CD4-positive, alpha-beta T cell treated with Interleukin-4 for 1 hour (primary cell): ENCODE results near the gene DHDH.
"Not testable (repeated sequence)": the region's sequence is repeated elsewhere in the genome, so short reads cannot be mapped to it uniquely, and the experiment has no call there.

Experiments
- DNase-seq, 2 donors: peaks; one replicate each; pipeline ENCODE4 v3.0.0-alpha.2; 2020 to 2022

The DHDH gene

DNA sequence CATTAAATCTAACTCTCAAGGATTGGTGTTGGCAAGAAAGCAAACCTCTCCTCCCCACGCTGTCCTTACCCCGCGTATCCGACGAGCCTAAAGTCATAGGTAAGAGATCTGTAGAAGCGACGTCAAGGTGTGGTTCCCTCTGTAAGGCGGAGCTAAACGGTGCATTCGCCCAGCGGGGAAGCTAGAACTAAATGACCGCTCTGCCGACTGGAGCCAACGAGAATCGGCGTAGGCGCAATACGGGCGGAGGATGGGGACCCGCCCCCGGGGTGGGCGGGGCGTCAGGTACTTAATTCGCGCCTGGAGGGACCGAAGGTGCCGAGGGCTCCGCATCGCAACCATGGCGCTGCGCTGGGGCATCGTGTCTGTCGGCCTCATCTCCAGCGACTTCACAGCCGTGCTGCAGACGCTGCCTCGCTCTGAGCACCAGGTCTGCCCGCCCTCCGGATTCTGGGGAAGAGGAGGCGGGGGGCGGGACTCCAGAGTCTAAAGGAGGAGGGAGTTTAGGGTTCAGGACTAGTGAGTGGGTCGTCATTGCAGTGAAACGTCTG, at the start of gene DHDH:
Gene DHDH, plus strand, starts transcription at position 318 of the 551 bp plus-strand sequence. Its CDS starts 23 bp downstream, at position 341.
- DNase-seq, result peak; percentile 91 to 93

DNA sequence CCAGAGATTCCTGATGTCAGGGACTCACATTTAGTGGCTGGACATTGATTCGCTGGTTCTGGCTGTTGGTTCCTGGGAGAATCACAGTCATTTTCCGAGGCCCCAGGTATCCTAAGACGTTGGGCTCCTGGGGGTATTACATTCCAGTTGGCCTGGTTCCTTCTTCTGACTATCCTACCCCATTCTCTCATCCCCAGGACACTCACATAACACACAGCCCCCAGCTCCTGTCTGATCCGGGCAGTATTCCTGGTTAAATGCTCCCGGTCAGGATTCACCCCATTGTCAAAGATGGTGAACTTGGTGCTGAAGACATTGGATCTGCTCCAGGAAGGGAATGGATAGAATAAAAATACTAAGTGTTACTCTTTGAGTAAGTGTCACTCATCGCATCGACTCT, 49.8 kb upstream of the DHDH start:
- no peak for DNase-seq

DNA sequence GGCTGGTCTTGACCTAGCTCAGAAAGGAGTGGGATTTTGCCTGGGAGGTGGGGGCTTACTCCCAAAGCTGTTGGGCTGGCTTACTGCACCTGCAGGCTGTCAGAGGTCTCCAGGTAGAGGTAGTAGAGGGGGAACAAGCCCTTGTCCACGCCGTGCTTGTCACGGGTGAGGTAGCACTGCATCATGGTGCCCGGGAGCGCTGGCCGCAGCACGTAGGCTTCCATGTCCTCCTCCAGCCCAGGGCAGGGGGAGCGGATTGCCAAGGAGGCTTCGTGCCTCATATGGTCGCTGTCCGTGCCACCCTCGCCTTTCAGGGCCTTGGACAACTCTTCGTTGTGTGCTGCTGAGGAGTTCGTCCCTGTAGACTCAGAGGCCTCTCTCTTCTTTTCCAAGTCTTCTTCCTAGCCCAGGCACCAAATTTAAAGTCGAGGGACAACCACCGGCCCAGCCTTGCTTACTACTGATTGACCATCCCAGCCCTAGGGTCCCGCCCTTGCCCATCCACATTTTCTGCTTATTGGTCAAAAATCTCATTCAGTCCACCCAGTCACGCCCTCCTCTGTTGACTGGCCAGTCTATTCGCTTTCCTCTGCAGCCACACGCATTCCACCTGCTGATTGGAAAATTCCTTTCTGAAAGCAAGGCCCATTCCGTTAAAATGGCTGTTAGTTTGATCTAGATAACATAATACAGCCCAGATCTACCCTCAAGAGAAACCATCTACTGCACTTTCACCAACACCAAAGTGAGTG, 45.5 kb upstream of the DHDH start:
- DNase-seq, result no peak

DNA sequence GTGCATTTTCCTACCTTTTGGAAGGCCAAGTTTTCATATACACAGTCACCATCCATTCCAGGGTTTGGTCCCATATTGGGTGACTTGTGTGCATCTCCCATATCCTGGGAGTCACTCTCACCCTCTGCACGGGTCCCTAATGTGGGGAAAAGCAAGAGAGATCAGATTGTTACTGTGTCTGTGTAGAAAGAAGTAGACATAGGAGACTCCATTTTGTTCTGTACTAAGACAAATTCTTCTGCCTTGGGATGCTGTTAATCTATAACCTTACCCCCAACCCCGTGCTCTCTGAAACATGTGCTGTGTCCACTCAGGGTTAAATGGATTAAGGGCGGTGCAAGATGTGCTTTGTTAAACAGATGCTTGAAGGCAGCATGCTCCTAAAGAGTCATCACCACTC, 44.0 kb upstream of the DHDH start:
- DNase-seq, result not testable (repeated sequence)

DNA sequence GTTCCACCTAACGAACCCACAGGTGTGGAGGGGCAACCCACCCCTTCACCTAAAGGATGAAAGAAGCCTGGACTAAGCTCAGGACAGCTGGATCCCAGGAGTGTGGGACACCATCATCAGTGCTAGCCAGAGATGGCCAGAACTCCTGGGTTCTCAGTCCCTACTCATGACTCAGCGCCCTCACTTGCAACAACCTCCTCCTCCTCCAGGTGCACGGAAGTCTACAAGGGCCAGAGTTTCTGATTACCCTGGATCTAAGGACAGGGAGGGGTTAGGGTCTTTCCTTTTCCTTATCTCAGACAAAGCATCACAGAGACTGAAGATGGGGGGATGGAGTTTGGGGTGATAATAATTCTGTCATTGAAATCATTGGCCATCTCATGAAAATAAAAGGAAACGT, 42.9 kb upstream of the DHDH start:
- DNase-seq, result no peak

DNA sequence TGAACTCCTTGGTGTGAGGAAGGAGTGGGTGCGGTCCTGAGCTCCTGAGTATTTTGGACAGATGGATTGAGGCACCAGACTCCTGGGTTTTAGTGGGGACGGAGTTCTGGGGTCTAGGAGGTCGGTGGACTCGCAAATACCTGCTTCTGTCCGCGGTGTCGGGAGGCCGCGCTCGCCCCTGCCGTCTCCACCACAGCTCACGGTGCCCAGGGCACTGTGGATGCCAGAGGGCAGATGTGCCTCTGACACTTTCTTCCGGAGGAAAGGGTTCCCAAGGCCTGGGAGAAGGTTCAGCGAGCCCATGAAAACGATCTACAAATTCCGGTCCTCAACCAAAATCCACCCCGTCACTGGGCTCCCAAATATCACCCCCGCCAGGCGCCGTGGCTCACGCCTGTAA, 38.3 kb upstream of the DHDH start:
- DNase-seq, result no peak

DNA sequence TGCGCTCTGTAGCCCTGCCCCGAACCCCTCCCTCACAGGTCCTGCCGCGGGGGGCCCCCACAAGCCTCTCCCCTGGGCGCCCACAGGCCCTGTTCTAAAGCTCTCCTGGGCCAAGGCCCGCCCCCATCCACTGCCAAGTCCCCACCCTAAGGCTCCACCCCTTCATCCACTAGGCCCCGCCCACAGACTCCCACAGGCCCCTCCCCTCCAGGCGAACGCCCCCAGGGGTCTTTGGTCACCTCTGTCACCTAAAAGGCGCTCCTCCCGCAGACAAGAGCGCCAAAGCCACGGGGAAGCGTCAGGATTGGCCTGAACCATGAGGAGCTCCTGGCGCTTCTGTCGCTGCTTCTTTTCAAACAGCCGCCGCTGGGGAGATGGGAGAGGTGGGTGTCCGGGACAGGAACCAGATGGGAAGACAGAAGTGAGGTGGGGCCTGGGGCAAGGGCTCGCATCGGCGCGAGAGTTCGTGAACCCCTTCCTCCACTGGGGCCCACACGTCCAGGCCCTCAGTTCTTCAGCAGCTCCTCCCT, 37.2 kb upstream of the DHDH start:
- DNase-seq, result peak; percentile 53 to 60

DNA sequence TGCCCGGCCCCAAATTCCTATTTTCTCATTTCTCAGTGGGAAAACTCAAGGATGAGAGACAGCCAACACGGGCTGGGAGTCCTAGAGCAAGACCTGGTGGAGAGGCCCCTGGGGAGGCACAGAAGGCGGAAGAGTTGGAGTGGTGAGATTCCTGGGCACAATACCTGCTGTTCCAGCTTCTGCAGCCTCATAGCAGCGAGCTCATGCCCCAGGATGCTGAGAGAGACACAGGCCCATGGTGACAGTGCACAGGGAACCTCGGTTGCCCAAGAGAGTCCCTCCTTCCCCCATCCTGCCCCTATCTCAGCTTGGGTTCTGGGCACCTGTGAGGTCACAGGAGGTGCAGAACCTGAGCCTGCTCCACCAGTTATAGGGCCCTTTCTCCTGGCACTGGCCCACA, 36.3 kb upstream of the DHDH start:
- no peak for DNase-seq

DNA sequence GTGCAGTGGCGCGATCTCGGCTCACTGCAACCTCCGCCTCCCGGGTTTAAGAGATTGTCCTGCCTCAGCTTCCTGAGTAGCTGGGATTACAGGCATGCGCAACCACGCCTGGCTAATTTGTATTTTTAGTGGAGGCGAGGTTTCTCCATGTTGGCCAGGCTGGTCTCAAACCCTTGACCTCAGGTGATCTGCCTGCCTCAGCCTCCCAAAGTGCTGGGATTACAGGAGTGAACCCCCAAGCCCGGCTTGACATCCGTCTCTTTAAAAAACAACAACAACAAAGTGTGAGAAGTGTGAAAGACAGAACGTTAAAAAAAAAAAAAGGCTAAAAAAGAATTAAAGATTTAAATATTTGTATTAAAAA, 34.1 kb upstream of the DHDH start:
- not testable (repeated sequence) for DNase-seq

DNA sequence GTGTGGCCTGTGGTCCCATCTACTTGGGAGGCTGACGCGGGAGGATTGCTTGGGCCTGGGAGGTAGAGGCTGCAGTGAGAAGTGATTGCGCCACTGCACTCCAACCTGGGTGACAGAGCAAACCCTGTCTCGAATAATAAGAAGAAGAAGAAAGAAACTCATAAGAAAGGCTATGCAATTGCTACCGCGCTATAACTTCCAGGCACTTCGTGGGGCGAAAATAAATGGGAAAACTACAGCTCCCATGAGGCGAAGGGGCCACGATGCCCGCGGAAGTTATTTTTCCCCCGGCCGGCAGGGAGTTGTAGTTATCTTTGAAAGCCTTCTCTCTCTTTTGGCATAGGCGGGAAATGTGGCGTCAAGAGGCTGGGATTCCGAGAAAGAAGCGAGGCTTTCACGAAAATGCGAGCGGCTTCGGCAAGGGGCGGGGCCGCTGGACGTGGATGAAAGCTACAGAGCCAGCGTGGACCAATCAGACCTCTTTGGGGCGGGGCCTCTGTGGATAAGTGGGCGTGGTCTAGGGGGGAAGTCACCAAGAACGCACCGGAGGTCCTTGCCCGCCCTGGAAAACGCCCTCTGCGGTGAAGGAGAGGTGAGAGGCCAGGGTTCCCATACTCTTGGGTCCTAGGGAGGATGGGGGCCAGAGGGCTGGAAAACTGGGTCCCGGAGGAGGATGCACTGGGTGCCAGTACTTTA, 33.6 kb upstream of the DHDH start, which contains the start of gene NUCB1:
Gene NUCB1, plus strand, starts transcription at position 532 of the 696 bp plus-strand sequence. CDS start 485 bp downstream, outside the sequence.
- peak; percentile 98 to 99 for DNase-seq

DNA sequence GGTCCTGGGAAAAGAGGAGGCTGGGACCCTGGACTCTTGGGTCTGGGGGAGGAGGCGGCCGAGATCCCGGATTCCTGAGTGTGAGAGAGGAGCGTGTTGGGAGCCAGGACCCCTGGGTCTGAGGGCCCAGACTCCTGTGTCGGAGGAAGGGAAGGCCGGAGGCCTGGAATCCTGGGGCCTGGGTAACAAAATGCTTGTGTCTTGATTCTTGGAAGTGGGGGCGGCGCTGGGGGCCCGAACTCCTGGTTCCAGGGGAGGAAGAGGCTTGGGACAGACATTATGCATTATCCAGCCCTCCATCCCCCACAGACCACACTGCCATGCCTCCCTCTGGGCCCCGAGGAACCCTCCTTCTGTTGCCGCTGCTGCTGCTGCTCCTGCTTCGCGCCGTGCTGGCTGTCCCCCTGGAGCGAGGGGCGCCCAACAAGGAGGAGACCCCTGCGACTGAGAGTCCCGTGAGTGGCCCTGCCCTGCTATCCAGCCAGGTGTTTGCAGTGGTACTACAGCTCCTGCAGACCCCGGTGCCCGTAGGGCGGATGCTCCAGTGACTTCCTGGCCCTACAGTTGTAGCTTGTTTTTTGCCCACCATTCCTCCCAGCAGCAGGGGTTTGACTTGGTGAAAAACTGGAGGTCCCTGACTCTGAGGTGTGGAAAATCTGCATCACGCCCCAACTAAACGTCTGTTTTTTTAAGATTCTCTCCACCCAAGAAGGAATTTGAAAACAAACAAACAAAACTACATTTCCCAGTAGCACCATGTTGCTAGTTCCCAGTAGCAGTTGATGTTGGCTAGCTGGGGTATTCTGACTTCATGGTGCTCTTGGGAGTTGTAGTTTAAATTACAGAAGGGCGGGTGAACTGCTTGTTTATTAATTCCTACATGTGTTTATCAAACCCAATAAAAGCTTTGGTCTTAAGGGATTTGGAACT, 32.8 kb upstream of the DHDH start:
- DNase-seq, result peak in 1 of 2 donors; percentile 58

DNA sequence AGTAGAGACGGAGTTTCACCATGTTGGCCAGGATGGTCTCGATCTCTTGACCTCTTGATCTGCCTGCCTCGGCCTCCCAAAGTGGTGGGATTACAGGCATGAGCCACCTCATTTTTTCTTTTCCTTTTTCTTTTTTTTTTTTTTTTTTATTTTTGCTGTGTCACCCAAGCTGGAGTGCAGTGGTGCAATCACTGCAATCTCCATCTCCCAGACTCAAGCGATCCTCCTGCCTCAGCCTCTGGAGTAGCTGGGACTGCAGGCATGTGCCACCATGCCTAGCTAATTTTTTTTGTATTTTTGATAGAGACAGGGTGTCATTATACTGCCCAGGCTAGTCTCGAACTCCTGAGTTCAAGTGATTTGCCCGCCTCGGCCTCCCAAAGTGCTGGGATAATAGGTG, 31.2 kb upstream of the DHDH start:
- not testable (repeated sequence) for DNase-seq

DNA sequence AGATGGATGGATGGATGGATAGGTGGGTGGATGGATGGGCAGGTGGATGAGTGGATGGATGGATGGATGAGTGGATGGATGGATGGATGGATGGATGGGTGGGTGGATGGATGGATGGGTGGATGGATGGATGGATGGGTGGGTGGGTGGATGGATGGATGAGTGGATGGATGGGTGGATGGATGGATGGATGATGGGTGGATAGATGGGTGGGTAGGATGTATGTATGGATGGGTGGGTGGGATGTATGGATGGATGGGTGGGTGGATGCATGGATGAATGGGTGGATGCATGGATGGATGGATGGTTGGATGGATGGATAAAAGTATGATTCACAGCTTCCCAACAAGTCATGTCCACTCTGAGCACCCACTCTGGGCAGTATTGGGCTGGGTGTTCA, 29.7 kb upstream of the DHDH start:
- DNase-seq, result not testable (repeated sequence)

DNA sequence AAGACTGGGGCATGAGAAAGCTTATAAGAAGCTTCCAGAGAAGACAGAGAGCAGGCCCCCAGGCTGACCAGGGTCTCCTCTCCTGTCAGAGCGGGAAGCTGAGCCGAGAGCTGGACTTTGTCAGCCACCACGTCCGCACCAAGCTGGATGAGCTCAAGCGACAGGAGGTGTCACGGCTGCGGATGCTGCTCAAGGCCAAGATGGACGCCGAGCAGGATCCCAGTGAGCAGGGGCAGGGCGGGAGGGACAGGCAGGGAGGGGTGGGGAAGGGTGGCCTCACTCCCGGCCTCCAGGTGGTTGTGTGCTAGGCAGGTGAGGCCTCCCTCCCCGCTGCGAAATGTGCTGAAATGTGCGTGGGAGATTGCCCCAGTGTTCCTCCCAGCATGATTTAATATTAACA, 27.8 kb upstream of the DHDH start:
- no peak for DNase-seq

DNA sequence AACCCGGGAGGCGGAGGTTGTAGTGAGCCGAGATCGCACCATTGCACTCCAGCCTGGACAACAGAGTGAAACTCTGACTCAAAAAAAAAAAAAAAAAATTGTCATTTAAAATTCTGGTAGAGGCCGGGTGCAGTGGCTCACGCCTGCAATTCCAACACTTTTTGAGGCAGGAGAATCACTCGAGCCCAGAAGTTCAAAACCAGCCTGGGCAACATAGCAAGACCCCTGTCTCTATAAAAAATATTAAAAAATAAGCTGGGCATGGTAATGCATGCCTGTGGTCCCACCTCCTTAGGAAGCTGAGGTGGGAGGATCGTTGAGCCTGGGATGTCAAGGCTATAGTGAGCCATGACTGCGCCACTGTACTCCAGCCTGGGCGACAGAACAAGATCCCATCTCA, 27.2 kb upstream of the DHDH start:
- DNase-seq, result no peak

DNA sequence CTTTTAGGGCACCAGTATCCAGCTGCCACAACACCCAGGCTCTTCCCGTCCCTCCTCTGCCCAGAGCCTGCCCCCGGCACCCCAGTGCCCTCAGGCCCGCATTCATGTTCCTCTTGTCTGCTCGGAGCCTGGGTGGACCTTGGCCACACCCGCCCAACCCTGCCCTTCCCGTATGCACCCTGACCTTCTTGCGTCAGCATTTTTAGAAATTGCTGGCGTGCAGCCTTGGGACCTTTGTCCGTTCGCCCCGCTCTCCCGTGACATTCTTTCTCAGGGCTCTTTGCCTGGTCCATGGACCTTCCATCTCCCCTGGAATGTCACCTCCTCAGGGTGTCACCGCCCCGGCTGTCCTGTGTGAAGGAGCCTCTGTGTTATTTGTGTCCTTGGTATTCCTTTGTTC, 25.8 kb upstream of the DHDH start:
- peak in 1 of 2 donors; percentile 29 for DNase-seq

DNA sequence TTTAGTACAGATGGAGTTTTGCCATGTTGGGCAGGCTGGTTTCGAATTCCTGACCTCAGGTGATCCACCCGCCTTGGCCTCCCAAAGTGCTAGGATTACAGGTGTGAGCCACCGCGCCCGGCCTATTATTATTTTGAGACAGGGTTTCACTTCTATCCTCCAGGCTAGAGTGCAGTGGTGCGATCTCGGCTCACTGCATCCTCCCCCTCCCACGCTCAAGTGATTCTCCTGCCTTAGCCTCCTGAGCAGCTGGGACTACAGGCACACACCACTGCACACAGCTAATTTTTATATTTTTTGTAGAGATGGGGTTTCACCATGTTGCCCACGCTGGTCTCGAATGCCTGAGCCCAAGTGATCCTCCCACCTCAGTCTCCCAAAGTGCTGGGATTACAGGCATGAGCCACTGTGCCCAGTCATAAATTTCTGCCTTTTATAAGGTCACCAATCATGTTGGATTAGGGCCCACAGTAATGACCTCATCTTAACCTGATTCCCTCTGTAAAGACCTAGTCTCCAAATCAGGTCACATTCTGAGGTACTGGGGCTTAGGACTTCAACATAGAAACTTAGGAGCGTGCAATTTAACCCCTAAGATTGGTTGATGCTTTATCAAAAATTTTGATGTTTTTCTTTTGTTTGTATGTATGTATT, 23.9 kb upstream of the DHDH start:
- DNase-seq, result not testable (repeated sequence)

DNA sequence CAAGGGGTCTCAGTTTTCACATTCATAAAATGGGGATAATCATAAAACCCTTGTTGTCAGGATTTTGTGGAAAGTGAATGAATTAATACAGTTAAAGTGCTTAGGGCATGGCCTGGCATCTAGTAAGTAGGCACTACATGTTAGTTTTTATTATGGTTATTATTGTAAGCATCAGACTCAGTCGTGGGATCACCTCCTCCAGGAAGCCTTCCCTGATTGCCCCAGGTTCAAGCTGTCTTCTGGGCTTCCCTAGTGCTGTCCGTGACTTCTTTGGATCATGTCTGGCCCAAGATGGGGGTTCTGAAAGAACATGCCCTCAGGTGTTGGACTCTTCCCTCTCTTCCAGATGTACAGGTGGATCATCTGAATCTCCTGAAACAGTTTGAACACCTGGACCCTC, 22.7 kb upstream of the DHDH start:
- no peak for DNase-seq

DNA sequence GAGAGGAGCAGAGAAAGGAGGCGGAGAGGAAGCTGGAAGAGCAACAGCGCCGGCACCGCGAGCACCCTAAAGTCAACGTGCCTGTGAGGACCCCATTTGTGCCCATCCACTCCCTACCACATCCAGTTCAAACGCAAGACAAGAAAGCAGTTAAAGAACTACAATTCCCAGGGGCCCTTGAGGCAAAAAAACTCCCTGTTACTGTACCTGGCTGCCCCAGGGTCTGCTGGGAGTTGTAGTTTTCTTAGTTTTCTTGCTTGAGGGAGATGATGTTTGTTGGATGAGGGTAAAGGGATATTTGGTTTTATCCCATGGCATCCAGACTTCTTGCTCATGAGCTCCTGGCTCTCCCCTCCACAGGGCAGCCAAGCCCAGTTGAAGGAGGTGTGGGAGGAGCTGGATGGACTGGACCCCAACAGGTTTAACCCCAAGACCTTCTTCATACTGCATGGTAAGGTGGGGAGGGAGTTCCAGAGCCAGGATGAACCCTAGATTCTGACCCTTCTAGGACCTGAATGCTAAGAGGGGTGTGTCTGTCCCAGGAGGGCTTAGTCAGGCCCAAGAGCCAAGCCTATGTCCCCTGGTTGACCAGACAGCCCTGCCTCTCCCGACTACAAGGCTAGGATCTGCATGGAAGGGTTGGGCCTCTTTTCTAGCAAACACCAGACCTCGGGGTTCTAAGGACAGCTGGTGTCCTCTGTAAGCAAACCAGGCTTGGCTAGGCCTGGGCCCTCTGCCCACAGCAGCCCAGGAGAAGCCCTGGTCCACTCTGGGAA, 20.2 kb upstream of the DHDH start:
- peak in 1 of 2 donors; percentile 43 for DNase-seq

DNA sequence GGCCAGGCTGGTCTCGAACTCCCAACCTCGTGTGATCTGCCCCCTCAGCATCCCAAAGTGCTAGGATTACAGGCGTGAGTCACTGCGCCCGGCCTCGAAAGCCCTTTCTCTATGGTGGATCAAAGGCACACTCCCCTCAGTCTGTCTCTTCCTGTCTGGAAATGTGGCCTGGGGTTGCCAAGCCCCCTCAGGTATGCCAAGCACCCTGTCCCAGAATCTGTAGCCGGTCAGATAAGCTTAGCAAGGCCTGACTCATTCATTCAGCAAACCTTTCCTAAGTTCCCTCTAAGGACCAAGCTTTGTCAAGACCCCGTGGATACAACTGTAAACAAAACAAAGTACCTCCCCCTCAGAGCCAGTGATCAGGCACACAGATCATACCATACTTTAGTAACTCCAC, 19.3 kb upstream of the DHDH start:
- DNase-seq, result no peak

DNA sequence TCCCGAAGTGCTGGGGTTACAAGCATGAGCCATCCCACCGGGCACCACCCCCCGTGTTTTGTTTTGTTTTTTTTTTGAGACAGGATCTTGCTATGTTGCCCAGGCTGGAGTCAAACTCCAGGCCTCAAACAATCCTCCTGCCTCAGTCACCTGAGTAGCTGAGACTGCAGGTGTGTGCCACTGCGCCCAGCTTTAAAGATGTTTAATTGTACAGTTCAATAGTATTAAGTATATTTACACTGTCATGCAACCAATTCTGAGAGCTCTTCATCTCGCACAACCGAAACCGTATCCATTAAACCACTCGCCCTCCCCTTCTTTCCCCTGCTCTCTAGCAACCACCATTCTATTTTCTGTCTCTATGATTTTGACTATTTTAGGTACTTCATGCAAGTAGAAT, 17.7 kb upstream of the DHDH start:
- no peak for DNase-seq
